Breast epithelium (tissue), 3 donors: ENCODE measurements around the gene NUP50.

Experiments
- POLR2A ChIP-seq: fragments of 450-650 bp; IDR thresholded peaks from one replicate; pipeline ENCODE4 v1.6.1; 2016; ENCODE audit warnings: antibody characterized with exemption, mild to moderate bottlenecking, moderate library complexity
- POLR2AphosphoS5 ChIP-seq, 3 donors: sonication (generic); formaldehyde crosslinking; IDR thresholded peaks; one replicate each; pipeline ENCODE4 v1.6.1; 2017; ENCODE audit warnings: antibody characterized with exemption in 3 of 3

- TF ChIP-seq POLR2A (no peak), POLR2AphosphoS5 (IDR thresholded peaks at IDR 0.05) (no peak)
These were observed 33.8 kb upstream of the NUP50 start for GRCh38 chr22:45129703-45130524.
